Endothelial cell (in vitro differentiated cells): Measurements from ENCODE around the gene TBKBP1. TPM values are rescaled to one million over a fixed set of nuclear protein-coding genes. Genes with fewer than 3 reads are reported as not detected.
A peak's percentile ranks its signal among the peaks of the same experiment; 100 is the strongest.

ENCODE experiments used
- DNase-seq: peaks from one replicate; pipeline ENCODE4 v3.0.0; 2021; ENCODE audit warnings: low spot score
- H3K27ac Mint-ChIP-seq: one replicate; pipeline ENCODE4 v1.8.0; 2021; ENCODE audit warnings: mixed read lengths, inconsistent platforms; ENCODE audit not compliant: unreplicated experiment
- H3K27me3 Mint-ChIP-seq: one replicate; pipeline ENCODE4 v1.8.0; 2021; ENCODE audit warnings: mild to moderate bottlenecking, moderate library complexity, mixed read lengths, inconsistent platforms; ENCODE audit not compliant: unreplicated experiment
- H3K36me3 Mint-ChIP-seq: one replicate; pipeline ENCODE4 v1.8.0; 2021; ENCODE audit warnings: mild to moderate bottlenecking, low read depth, mixed read lengths, inconsistent platforms; ENCODE audit not compliant: unreplicated experiment
- H3K4me1 Mint-ChIP-seq: one replicate; pipeline ENCODE4 v1.8.0; 2021; ENCODE audit warnings: mild to moderate bottlenecking, mixed read lengths, inconsistent platforms; ENCODE audit not compliant: unreplicated experiment
- H3K4me3 Mint-ChIP-seq: one replicate; pipeline ENCODE4 v1.8.0; 2021; ENCODE audit warnings: mild to moderate bottlenecking, mixed read lengths, inconsistent platforms; ENCODE audit not compliant: unreplicated experiment
- H3K9me3 Mint-ChIP-seq: one replicate; pipeline ENCODE4 v1.8.0; 2021; ENCODE audit warnings: mixed read lengths, inconsistent platforms; ENCODE audit not compliant: unreplicated experiment
- CTCF ChIP-seq: fragments of 200-600 bp; sonication (generic); IDR thresholded peaks from one replicate; pipeline ENCODE4 v1.5.0; 2021; ENCODE audit warnings: antibody characterized with exemption; ENCODE audit not compliant: unreplicated experiment
- total RNA-seq: library from RNA; stranded (reverse); fragmentation: NEBNext Ultra II Directional; extraction: Animal tissue kit (Norgen Biotek cat#: 25700); gene quantifications from one replicate; pipeline ENCODE4 v1.2.1, GENCODE V29; 2021; ENCODE audit not compliant: unreplicated experiment

The TBKBP1 gene
- total RNA-seq, 1 donor from 2014 or later: 31.4 TPM

DNA sequence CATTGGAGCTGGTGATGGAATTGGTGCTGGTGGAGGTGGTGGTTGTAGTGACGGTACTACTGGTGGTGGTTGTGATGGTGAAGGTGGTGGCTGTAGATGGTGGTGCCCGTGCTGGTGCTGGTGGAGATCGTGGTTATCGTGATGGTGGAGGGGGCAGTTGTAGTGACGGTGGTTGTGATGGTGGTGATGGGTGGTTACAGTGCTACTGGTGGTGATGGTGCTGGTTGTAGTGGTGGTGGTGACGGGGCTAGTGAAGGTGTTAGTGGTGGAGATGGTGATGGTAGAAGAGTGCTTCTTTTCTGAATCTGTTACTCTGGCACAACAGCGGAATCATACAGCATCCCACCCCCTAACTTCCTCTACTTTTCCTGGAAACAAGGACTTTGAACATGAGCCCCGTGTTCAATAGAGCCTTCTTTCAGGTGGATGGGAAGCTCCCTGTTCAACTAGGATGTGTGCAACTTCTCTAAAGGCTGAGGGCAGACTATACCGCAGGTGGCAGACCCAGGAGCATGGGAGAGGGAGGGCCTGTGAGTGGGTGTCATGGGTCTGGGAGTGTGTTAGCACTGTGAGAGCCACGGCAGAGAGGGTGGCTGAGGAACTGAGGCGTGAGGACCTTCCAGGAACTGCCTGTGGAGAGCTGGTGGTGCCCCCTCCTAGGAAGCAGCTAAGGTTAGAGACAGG is 47.3 kb downstream of the TBKBP1 start:
- H3K27me3 Mint-ChIP-seq: peaks cover 9% of the 10 kb centered on the region
- H3K27ac Mint-ChIP-seq: no peak overlapping the region
- no peak for TF ChIP-seq CTCF
- H3K9me3 Mint-ChIP-seq: no peaks in the 10 kb centered on the region
- no peak for DNase-seq
- H3K36me3 Mint-ChIP-seq: no peaks in the 10 kb centered on the region
- peaks cover 18% of the 10 kb centered on the region for H3K4me1 Mint-ChIP-seq
- no peak overlapping the region for H3K4me3 Mint-ChIP-seq

- Mint-ChIP-seq H3K27me3 (peaks cover 9% of the 10 kb centered on the region), H3K4me1 (peaks cover 13% of the 10 kb centered on the region), H3K36me3 (no peaks in the 10 kb centered on the region), H3K4me3 (no peak overlapping the region), H3K9me3 (no peaks in the 10 kb centered on the region), H3K27ac (no peak overlapping the region)
- DNase-seq: no peak
- TF ChIP-seq CTCF: no peak
Observed at GRCh38 chr17:47741793-47742145, 47.8 kb downstream of the TBKBP1 start.

- Mint-ChIP-seq H3K9me3 (no peaks in the 10 kb centered on the region), H3K4me1 (peaks cover 7% of the 10 kb centered on the region), H3K36me3 (no peaks in the 10 kb centered on the region), H3K27me3 (peaks cover 9% of the 10 kb centered on the region), H3K4me3 (no peak overlapping the region), H3K27ac (no peak overlapping the region)
- peak; percentile 76 for DNase-seq
- TF ChIP-seq CTCF: peak; percentile 93
Observed at GRCh38 chr17:47742319-47743181, 48.6 kb downstream of the TBKBP1 start.

- H3K9me3 Mint-ChIP-seq: no peaks in the 10 kb centered on the region
- no peak overlapping the region for H3K4me3 Mint-ChIP-seq
- peaks cover 7% of the 10 kb centered on the region for H3K27me3 Mint-ChIP-seq
- no peak for DNase-seq
- no peaks in the 10 kb centered on the region for H3K36me3 Mint-ChIP-seq
- H3K4me1 Mint-ChIP-seq: peaks cover 7% of the 10 kb centered on the region
- no peak for TF ChIP-seq CTCF
- H3K27ac Mint-ChIP-seq: no peak overlapping the region
Observed at GRCh38 chr17:47744168-47745036, 50.4 kb downstream of the TBKBP1 start.
